NCI-H460 (cell line): ENCODE data around the gene TRMT5. TPM values are rescaled to one million over a fixed set of nuclear protein-coding genes. Genes with fewer than 3 reads are reported as not detected.

Experiments
- DNase-seq: peaks from one replicate; pipeline ENCODE4 v3.0.0-alpha.2; 2016; ENCODE audit warnings: low read depth; ENCODE audit errors: extremely low read depth
- small RNA-seq, 2 experiments: library from RNA; depleted of rRNA; stranded (forward); fragments of <200 nt; gene quantifications; one replicate each; pipeline ENCODE3, GENCODE V24; 2014
- total RNA-seq: library from RNA; depleted of rRNA; stranded (reverse); fragments of >200 nt; shearing (Covaris generic); gene quantifications from 2 replicates; pipeline ENCODE4 v1.2.3, GENCODE V29; 2014; rRNA removed

TRMT5 gene
- total RNA-seq, 1 experiment from 2014 or later = 24.6 TPM

GRCh38 chr14:60965402-60965801 is 15.5 kb downstream of the TRMT5 start:
- DNase-seq = no peak

- no peak for DNase-seq
Measured at GRCh38 chr14:60964904-60965303, 16.0 kb downstream of the TRMT5 start.

- DNase-seq = no peak
Measured at GRCh38 chr14:60963761-60964160, 17.1 kb downstream of the TRMT5 start.

- DNase-seq = no peak
Measured at GRCh38 chr14:60958146-60958545, 22.7 kb downstream of the TRMT5 start.

- DNase-seq = no peak
Measured at GRCh38 chr14:60956632-60957031, 24.2 kb downstream of the TRMT5 start.

GRCh38 chr14:60956202-60956601 is 24.7 kb downstream of the TRMT5 start:
- no peak for DNase-seq

GRCh38 chr14:60951776-60952435 is 29.0 kb downstream of the TRMT5 start:
- no peak for DNase-seq

GRCh38 chr14:60946773-60947172 is 34.1 kb downstream of the TRMT5 start:
- DNase-seq = no peak

GRCh38 chr14:60945984-60946383 is 34.9 kb downstream of the TRMT5 start:
- no peak for DNase-seq

GRCh38 chr14:60944204-60944603 is 36.7 kb downstream of the TRMT5 start:
- DNase-seq = no peak

- DNase-seq = no peak
Measured at GRCh38 chr14:60943637-60944032, 37.2 kb downstream of the TRMT5 start.

- no peak for DNase-seq
Measured at GRCh38 chr14:60935319-60935718, 45.6 kb downstream of the TRMT5 start.

- no peak for DNase-seq
Measured at GRCh38 chr14:60933920-60934655, 46.8 kb downstream of the TRMT5 start.

- no peak for DNase-seq
Measured at GRCh38 chr14:60931218-60931617, 49.7 kb downstream of the TRMT5 start.

GRCh38 chr14:60926002-60926401 is 54.9 kb downstream of the TRMT5 start:
- DNase-seq = no peak

- no peak for DNase-seq
Measured at GRCh38 chr14:60925286-60925685, 55.6 kb downstream of the TRMT5 start.

- DNase-seq = no peak
Measured at GRCh38 chr14:60922050-60922449, 58.8 kb downstream of the TRMT5 start.

Small RNA genes lying within 50 kb of the gene (small RNA-seq; reads per million reads assigned to genes)
- 0 reads per million in 2 experiments for gene RNU6-398P

Other genes starting within 250 kb of the TRMT5 start
- 88.2 and 103 TPM in 2 replicates for gene MNAT1, start 246.3 kb downstream of the TRMT5 start, total RNA-seq
- 54.2 and 54.9 TPM in 2 replicates for gene SLC38A6, start 166 bp upstream of the TRMT5 start, total RNA-seq